Measurements from ENCODE around the gene LPIN2. TPM values are rescaled to one million over a fixed set of nuclear protein-coding genes. Genes with fewer than 3 reads are reported as not detected.
A peak's percentile ranks its signal among the peaks of the same experiment; 100 is the strongest.

Gene LPIN2
- total RNA-seq, 1 donor from 2014 or later: 38.6 TPM

- Mint-ChIP-seq H3K36me3 (ENCODE audit: low read depth) (peaks cover 1% of the 10 kb centered on the region), H3K4me1 (ENCODE audit: low read depth) (peaks cover 40% of the 10 kb centered on the region), H3K9me3 (ENCODE audit: low read depth) (no peaks in the 10 kb centered on the region), H3K4me3 (ENCODE audit: unreplicated experiment) (no peak overlapping the region), H3K27me3 (ENCODE audit: low read depth) (no peaks in the 10 kb centered on the region), H3K27ac (ENCODE audit: unreplicated experiment) (peak overlapping the region; percentile 68)
- no peak for DNase-seq (ENCODE audit: low spot score)
- no peak for TF ChIP-seq CTCF (IDR thresholded peaks at IDR 0.05)
Measured at GRCh38 chr18:3016585-3017297, 3.8 kb upstream of the LPIN2 start.

- no peaks in the 10 kb centered on the region for H3K27me3 Mint-ChIP-seq (ENCODE audit: low read depth)
- H3K4me3 Mint-ChIP-seq (ENCODE audit: unreplicated experiment): no peak overlapping the region
- TF ChIP-seq CTCF (IDR thresholded peaks at IDR 0.05): no peak
- H3K9me3 Mint-ChIP-seq (ENCODE audit: low read depth): no peaks in the 10 kb centered on the region
- peaks cover 49% of the 10 kb centered on the region for H3K4me1 Mint-ChIP-seq (ENCODE audit: low read depth)
- peaks cover 3% of the 10 kb centered on the region for H3K36me3 Mint-ChIP-seq (ENCODE audit: low read depth)
- H3K27ac Mint-ChIP-seq (ENCODE audit: unreplicated experiment): peak overlapping the region; percentile 46
- DNase-seq (ENCODE audit: low spot score): no peak
Measured at GRCh38 chr18:3015851-3016250, 2.9 kb upstream of the LPIN2 start.

- no peak overlapping the region for H3K4me3 Mint-ChIP-seq (ENCODE audit: unreplicated experiment)
- H3K27ac Mint-ChIP-seq (ENCODE audit: unreplicated experiment): peak overlapping the region; percentile 18
- DNase-seq (ENCODE audit: low spot score): no peak
- no peaks in the 10 kb centered on the region for H3K27me3 Mint-ChIP-seq (ENCODE audit: low read depth)
- TF ChIP-seq CTCF (IDR thresholded peaks at IDR 0.05): no peak
- H3K36me3 Mint-ChIP-seq (ENCODE audit: low read depth): peaks cover 8% of the 10 kb centered on the region
- no peaks in the 10 kb centered on the region for H3K9me3 Mint-ChIP-seq (ENCODE audit: low read depth)
- peaks cover 55% of the 10 kb centered on the region for H3K4me1 Mint-ChIP-seq (ENCODE audit: low read depth)
Measured at GRCh38 chr18:3015204-3015592, 2.3 kb upstream of the LPIN2 start.

- Mint-ChIP-seq H3K9me3 (ENCODE audit: low read depth) (no peaks in the 10 kb centered on the region), H3K27ac (ENCODE audit: unreplicated experiment) (peak overlapping the region; percentile 18), H3K4me1 (ENCODE audit: low read depth) (peaks cover 61% of the 10 kb centered on the region), H3K4me3 (ENCODE audit: unreplicated experiment) (no peak overlapping the region), H3K27me3 (ENCODE audit: low read depth) (no peaks in the 10 kb centered on the region), H3K36me3 (ENCODE audit: low read depth) (peaks cover 10% of the 10 kb centered on the region)
- no peak for DNase-seq (ENCODE audit: low spot score)
- no peak for TF ChIP-seq CTCF (IDR thresholded peaks at IDR 0.05)
Measured at GRCh38 chr18:3014503-3015203, 1.7 kb upstream of the LPIN2 start.

- TF ChIP-seq CTCF (IDR thresholded peaks at IDR 0.05): peak; percentile 4
- Mint-ChIP-seq H3K36me3 (ENCODE audit: low read depth) (peaks cover 14% of the 10 kb centered on the region), H3K4me3 (ENCODE audit: unreplicated experiment) (peak overlapping the region; percentile 91), H3K27ac (ENCODE audit: unreplicated experiment) (peak overlapping the region; percentile 96), H3K27me3 (ENCODE audit: low read depth) (no peaks in the 10 kb centered on the region), H3K4me1 (ENCODE audit: low read depth) (peaks cover 73% of the 10 kb centered on the region), H3K9me3 (ENCODE audit: low read depth) (no peaks in the 10 kb centered on the region)
- DNase-seq (ENCODE audit: low spot score): no peak
Measured at GRCh38 chr18:3012136-3013023, 564 bp downstream of the LPIN2 start.
